ENCODE results near the gene CERS3.
A peak's percentile ranks its signal among the peaks of the same experiment; 100 is the strongest.

DNA sequence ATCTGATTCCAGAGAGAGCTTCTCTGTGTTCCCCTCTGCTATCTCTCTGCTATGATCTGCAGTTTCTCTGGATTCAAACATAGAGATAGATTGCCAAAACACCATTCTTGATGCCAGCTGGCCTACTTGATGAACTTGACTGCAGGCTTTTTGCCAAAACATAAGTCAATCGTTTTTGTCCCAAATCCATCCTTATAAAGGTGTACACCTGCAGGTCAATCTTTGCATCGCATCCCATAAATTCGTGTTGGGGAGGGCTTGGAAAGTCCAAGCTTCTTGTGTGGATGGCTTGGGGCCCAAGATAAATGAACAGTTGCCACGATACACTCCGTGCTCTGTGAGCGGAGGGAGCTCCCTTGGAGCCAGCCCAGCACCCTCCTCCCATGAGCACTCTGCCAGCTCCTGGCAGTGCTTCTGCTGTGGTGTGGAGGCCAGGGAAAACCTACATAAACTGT lies 2.7 kb downstream of the CERS3 start:
- TF ChIP-seq, protein P1, sequence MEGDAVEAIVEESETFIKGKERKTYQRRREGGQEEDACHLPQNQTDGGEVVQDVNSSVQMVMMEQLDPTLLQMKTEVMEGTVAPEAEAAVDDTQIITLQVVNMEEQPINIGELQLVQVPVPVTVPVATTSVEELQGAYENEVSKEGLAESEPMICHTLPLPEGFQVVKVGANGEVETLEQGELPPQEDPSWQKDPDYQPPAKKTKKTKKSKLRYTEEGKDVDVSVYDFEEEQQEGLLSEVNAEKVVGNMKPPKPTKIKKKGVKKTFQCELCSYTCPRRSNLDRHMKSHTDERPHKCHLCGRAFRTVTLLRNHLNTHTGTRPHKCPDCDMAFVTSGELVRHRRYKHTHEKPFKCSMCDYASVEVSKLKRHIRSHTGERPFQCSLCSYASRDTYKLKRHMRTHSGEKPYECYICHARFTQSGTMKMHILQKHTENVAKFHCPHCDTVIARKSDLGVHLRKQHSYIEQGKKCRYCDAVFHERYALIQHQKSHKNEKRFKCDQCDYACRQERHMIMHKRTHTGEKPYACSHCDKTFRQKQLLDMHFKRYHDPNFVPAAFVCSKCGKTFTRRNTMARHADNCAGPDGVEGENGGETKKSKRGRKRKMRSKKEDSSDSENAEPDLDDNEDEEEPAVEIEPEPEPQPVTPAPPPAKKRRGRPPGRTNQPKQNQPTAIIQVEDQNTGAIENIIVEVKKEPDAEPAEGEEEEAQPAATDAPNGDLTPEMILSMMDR (optimal IDR thresholded peaks at IDR 0.05 in 1 of 3, IDR thresholded peaks at IDR 0.05 in 1 of 3, conservative IDR thresholded peaks at IDR 0.05 in 1 of 3; ENCODE audit: extremely low read depth in 1 of 3, insufficient read depth in 2 of 3, low read length in 3 of 3) = peak in 2 of 3 experiments; percentile 17 to 18
- TF ChIP-seq EZH2 (IDR thresholded peaks at IDR 0.05; ENCODE audit: low read length) = no peak
